GM18907 (cell line): ENCODE measurements around the gene NTM.

ENCODE experiments used
- ATAC-seq: cut with Tn5 transposase; IDR thresholded peaks from one replicate; pipeline ENCODE4 v1.9.1; 2021; ENCODE audit warnings: mild to moderate bottlenecking, moderate library complexity; ENCODE audit not compliant: unreplicated experiment

Gene NTM

DNA sequence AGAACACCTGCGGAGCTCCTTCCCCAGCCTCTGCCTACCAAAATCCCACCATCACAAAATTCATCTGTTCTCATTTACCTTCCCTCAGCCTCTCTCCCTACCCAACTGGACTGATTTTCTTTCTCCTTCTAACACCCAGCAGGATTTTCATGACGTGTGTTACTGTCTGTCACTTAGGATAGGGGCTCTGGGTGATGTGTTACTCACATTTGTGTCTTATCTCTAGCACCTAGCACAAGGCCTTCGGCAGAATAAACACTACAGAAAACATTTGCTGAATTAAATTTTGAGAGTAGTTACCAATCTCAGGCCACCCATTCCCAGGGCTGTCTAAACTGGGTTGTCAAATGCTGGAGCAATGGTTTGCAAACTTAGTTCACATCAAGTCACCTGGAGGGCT, 88.0 kb downstream of the NTM start:
- ATAC-seq = no peak

DNA sequence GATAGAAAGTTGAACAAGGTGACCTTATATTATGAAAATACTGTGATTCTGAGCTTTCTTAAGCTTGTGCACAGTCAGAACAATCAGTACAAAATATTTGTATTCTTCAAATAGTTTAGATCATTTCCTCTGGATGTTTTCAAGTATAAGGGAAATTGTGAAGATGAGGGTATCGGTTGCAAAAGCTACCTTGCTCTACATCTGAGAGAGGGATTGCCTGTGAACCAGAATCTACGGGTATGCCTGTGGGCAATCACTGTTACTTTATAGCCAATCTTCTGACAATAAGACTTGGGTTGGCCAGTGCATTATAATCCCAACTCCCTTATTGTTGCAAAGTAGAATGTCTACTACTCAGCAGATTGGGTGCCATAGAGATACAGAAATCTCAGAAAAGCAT, 90.5 kb downstream of the NTM start:
- ATAC-seq = no peak

DNA sequence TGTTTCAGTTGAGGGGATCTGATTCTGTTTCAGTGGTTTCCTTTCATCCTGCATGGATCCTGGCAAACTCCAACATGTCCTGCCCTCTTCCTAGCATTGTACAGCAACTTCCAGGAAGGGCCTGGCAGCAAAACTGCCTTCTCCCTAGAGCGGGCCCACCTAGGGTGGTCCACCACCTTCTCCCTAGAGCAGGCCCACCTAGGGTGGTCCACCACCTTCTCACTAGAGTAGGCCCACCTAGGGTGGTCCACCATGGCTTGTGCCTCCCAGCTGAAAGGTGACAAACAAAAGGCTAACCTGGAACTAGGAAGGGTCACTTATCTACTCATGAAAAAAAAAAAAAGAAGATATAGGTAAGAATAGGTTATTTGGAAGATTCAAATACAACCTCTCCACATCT, 92.2 kb downstream of the NTM start:
- ATAC-seq = no peak

DNA sequence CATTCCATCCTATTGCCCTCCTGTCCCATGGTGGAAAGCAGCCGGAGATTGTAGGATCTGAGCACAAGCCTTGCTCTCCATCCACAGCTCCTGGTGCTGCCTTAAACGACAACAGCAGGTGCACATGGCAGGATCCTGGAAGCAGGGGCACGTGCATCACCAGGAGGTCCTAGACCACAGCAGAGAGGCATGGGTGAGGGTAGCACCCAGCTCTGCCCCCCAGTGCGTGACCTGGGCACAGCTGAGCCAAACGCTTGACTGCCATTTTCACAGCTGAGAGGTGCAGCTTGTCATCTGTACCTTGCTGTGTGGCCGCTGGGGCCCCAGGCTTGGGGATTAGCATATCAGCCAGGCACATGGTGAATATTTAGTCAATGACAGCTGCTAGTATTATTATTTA, 92.7 kb downstream of the NTM start:
- no peak for ATAC-seq

DNA sequence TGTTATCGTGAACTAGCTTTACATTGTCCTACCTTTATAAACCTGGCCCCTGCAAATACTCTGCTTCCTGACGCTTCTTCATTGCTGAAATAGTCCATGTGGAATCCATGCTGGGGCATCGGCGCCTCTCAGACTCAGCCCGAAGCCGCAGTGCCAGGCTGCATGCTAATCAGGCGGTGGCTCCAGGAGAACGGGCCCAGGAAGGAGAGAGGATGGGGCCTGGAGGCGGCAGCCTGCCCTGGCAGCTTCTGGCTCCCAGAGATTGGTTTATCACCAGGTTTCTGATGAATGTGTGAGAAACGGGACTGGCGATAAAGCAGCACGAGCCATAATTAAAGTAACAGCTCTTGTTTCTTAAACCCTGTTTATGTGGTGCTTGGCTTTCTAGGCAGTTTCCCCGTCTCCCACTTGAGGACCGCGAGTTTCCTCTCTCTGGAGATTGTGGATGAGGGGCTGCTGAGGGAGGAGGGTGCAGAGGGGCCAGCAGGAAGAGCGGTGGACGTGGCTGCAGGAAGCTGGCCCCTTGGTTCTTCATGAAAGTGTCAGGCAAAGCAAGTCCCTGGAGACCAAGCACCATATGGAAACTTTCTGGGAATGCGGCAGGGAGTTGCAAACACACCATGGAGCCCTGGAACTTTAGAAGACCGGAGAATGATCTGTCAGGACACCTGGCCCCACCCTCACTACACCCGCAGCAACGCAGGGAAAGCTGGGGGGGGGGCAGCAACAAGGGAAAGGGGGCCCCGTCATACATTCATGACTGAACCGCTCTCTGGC, 93.4 kb downstream of the NTM start:
- no peak for ATAC-seq

DNA sequence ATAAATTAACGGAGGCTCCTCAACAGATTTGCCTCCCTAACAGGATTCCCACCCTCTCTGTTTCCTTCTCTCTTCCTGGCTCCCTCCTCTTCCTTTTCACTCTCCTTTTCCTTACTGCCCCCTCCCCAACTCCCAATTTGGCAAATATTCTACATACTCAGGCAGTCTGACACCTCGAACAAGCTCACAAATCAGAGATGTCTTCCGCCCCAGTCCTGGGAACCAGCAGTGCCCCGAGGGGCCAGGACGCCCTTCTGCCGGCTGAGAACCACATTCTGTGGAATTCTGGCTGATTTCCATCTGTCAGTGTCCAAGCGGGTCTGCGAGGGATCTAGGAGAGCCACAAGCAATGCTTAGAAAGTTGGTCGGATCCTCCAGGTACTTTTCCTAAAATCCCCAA, 94.0 kb downstream of the NTM start:
- no peak for ATAC-seq

DNA sequence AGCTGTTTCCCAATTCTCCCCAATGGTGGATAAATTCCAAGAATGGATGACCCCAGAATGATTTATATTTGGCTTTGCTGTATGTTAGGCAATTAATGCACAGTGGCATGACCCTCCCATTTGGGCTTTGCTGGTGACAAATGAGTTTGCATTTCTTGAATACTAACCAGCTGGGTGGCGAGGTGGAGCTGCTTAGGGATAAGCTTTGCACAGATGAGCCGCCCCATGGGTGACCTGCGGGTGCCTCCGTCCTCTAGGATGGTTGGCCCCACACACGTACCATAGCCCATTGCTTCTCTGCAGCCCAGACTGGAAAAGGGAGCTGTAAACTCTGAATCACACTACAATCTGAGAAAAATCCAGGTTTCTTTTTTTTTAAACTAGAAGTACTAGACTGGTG, 94.6 kb downstream of the NTM start:
- no peak for ATAC-seq

DNA sequence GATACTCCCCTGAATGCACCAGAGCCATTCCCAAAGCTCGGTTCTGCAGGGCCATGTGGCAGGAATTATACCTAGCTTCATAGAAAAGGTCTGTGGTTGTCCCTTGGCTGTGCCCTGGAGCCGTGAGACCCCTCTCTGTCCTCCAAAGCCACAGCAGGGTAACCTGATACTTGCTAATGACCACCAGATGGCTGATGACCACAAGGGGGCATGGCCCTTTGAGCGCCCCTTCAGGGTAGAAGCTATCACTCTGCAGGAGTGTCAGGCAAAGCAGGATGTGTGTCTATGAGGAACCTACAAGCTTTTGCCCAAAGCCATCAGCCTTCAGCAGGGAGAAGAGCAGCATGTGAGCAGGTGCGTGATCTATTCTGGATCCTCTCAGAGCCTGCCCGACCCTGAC, 95.3 kb downstream of the NTM start:
- no peak for ATAC-seq

DNA sequence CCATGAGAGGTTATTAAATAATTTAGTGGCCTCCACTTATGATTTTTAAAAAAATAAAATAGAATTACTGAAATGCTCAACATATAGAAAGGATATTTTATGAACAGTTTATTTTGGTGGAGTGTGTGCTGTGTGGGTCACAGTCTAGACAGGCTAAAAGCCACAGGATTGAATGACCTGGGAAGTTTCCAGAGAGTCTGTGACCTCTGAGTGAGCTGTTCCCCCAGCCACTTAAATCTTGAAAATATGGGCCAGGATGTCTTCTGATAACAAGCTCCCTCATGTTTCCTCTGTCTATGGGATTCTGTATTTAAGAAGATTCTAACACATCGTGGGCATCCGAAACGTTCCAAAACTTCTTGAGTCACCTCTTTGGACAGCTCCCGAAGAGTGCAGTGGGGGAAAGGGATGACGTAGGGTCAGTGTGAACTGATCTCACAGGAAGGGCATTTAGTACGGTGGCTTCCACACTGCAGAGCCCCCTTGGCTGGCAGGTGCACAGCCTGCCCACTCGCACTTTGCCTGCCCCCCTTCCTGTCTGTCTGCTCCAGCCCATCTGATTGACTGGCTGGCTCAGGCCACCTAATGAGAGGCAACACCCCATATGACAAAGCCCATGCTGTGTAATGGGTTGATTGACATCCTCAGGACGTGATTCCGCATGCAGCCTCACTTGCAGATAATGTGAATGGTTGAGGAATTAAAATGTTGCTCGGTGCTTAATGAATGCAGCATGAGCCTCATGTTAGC, 97.4 kb downstream of the NTM start:
- ATAC-seq = no peak

DNA sequence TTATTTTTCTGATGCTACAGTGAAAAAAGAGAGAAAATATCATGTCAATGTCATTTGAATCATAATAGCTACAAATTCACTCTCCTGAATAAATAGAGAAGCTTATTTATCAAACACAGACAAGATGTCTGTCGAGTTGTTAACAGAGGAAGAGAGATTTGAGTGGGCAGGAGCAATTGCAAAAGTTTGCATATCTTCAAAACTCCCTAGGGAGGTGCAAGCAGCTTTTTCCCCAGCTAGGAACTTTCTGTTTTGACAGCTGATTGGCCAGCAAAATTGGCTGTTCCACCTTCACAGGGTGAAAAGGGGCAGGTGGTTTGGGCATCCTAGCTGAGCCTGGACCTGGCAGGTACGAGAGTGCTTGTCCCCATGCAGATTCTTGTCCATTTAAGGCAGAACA, 98.2 kb downstream of the NTM start:
- no peak for ATAC-seq

DNA sequence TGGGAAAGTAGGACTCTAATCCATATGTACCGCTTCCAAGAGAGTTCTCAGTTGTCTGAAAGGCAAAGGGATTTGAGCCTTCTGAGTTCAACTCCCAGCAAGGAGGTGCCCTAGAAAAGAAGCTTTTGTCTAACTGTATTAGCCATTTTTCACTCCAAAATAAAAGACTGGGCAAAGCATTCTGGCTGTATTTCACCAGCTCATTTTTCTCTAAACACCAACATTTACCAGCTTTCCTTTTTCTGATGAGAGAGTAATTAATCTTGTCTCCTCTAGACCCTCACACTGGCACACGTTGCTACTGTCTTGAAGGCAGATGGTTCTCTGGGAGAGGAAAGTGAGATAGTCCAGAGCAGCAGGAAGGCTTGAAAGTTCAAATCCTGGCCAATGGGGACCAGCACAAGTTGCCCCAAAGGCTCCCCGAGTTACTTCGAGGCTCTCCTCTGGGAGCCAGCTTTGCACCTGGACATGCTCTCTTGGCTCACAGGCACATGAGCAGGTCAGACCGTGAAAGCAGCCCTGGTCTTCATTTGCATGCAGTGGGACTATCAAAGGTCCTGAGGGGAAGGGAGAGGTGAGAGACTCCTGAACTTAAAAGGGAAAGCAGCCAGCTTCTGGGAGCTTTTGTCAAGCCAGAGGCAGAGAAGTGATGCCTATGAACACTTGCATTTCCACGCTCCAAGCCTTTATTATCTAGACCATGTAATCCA, 100.0 kb downstream of the NTM start:
- ATAC-seq = no peak

DNA sequence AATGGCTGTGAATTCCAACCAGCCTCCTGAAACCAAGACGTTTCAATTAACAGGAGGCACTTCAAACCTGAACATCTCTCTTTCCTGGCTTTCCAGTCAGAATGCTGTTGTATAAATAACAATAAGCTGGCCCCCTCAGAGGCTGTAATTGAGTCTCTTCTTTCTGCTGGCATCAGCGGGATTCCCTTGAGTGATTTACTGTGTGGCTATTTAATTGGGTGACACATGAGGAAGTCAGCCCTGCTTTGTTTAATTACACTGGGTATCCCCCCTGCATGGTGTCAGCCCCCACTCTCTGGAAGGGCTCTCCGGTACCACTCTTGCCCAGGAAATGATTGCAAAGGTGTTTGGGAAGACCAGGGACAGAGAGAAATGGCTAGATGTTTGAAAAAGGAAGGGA, 101.6 kb downstream of the NTM start:
- ATAC-seq = no peak

DNA sequence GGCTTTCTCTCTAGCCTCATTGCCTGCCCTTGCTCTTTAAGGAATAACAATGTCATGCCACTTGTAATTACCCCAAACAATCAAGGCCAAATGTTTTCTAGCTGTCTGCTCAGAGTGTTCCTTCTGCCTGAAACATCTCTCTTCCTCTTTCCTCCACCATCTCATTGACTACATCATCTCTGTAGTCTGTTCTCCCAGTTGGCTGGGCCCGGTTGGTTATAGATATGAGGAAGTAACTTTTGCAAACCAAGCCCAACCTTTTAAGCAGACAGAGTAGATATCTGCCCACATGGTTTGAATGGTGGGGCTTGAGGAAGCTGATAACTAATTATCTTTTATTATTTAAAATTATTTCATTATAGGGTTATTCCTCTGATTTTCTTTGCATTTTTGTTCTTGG, 104.5 kb downstream of the NTM start:
- no peak for ATAC-seq

DNA sequence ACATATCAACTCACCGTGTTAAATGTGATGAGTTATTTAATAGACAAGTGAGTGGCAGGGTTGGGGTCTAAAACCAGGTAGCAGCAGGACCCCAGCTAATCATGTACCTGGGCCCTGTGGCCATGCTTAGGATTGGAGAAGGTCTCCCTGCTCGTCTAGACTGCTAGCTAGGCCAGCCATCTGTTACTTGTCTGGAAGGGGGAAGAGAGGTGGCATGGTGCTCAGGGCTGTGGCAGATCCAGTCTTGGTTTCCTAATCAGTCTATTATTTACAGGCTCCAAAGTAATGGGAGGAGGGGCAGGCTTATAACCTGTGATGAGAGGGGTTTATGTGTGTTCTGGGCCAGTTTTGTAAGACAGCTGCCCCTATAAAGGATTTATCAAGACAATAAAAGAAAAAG, 105.9 kb downstream of the NTM start:
- ATAC-seq = no peak

DNA sequence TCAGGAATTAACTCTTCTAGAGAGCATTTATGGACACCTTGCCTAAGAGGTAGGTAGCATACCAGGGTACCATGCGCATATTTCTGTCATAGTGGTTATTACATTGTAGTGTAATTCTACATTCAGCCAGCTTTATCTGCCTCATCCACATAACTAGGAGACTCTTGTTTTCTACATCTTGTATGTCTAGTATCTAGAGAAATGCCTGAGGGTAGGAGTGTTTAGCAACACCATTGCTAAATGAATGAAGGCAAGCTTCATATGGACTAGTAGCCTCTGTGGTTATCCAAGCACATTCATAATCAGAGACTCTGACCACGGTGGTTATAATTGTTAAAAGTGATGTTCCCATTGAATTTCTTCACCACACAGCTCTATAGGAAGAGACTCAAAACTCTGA, 107.9 kb downstream of the NTM start:
- no peak for ATAC-seq

DNA sequence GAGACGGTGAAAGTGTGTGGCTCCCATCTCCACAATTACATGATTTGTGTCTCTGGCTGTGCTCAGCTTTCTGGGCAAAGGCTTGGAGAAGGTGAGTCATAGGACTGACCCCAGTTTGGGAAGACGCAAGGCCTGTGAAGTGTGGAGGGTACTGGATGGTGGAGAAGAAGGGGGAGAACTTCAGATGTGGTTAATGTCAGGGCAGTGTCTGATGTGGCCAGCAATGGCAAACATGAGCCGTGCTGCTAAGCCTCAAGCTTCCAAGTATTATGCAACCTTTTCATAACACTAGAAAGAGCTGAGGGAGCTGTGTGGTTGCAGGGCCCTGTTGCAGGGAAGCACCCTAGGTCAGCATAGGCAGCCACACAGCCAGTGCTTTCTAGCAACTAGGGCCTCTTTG, 110.9 kb downstream of the NTM start:
- ATAC-seq = no peak

DNA sequence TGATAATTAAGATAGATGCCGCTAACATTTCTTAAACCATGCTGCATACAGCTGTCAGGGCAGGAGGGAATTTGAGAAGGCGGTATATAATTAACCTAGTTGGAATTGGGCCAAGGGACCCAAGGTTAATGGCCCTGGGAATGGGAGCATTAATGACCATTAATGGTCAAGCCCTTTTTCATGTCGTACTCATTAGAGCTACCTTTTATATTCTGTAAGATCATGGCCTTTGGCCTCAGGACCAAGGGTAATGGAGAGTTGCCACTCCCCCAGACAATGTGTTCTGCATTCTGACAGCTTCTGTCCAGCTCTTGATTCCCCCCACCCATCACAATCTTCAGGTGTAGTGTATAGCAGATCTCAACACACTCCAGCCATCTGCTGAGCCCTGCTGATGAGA, 111.6 kb downstream of the NTM start:
- no peak for ATAC-seq

DNA sequence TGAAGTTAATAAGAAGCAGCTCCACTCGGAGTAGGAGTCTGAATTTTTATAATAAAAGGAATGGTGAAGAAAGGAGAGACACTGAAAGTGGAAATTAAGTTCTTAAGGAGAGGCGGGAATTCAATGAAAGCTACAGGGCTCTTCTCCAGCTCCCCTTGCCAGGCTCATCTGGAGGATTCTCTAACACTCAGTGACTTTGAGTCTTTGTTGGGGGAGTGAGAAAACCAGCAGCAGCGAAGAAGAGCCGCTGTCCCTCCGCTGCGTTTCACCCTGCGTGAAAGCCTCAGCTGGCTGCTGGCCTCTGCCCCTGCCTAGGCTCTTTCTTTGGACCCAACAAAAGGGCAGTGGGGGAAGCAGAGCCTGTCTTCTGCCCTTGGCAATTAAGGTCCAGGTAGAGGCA, 113.0 kb downstream of the NTM start:
- ATAC-seq = no peak

DNA sequence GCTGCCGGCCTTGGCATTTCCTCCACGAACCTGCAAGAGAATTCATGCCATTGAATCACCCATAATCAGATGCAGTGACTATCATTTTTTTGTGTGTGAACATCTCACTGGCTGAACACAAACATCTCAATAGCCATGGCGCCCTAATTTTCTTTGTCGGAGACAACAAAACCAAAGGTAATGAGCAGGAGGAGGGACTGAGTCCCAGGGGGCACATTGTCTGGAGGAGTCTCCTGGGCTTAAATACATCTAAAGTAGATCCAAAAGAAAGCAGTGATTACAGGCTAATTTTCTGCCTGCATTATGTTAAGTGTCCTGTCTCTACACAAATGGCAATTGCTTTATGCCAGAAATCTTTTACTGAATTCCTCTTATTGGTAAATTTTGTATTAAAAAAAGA, 113.5 kb downstream of the NTM start:
- ATAC-seq = no peak

DNA sequence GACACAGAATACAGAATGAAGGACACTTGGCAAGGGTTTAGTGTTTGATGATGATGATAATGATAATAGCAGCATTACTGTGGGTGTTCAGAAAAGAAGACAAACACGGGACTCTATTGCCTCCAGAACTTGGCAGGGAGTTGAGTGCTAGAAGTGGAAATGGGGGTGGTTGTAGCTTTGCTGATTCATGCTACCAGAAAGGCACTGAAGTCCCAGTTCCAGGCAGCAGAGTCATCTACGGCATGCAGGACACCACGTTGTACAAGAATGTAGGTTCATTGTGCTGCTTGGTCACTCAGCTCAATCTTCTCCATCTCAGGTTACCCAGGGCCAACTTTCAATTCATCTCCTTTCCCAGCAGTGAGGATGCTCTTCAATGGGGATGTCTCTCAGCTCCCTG, 115.7 kb downstream of the NTM start:
- no peak for ATAC-seq

DNA sequence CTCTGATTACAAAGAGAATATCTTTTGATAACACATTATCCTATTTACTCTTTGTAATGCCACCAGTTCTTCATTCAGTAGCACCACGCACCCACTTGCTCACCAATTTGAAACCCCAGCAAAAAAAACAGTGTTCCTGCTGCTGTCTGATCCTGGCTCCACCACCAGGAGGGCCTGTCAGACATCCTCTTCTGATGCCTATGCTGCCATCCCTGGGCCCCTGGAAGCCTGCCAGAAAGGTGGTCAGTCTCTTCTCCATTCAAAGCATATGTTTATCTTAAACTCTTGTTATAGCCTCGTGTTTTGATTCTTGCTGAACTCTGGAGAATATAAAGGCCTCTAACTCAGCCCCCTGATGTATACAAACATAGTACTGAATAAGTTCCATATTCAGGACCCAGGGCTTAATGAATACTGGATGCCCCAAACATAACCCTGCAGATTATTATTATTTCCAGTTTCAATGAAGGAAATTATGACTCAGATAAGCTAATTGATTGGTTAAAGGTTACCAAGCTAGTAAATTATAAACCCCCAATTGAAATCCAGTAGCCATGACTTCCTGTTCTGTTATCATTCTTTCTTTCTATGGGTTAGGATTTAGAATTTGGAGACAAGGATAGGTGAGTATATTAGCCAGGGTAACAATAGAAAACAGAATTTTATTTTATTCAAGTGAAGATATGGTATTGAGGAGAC, 116.7 kb downstream of the NTM start:
- no peak for ATAC-seq
